Prostate gland (tissue), 2 donors: ENCODE measurements around the gene NTM. TPM values are rescaled to one million over a fixed set of nuclear protein-coding genes. Genes with fewer than 3 reads are reported as not detected.

Source experiments
- DNase-seq: peaks from one replicate; pipeline ENCODE4 v3.0.0-alpha.2; 2019; ENCODE audit warnings: low spot score
- H3K27ac ChIP-seq, 2 donors: fragments of 200-600 bp; sonication (generic); 2 replicates each; pipeline ENCODE4 v1.5.1; 2017 to 2019
- H3K27me3 ChIP-seq: fragments of 200-600 bp; sonication (generic); replicated peaks from 2 replicates; pipeline ENCODE4 v1.5.1; 2019; ENCODE audit not compliant: insufficient read depth
- H3K36me3 ChIP-seq, 2 donors: fragments of 200-600 bp; sonication (generic); 1 replicate in 1 of 2; 2 replicates in 1 of 2; pipeline versions ENCODE4 v1.5.1 to v1.8.1; 2017 to 2019
- H3K4me1 ChIP-seq: fragments of 200-600 bp; sonication (generic); replicated peaks from 2 replicates; pipeline ENCODE4 v1.5.1; 2019
- H3K4me3 ChIP-seq, 2 donors: fragments of 200-600 bp; sonication (generic); 2 replicates each; pipeline ENCODE4 v1.5.1; 2017 to 2019
- H3K9me3 ChIP-seq: fragments of 200-600 bp; sonication (generic); 2 replicates; pipeline ENCODE4 v1.5.1; 2017
- CTCF ChIP-seq, 4 experiments: fragments of 200-600 bp in 2 of 4; fragments of 450-650 bp in 2 of 4; sonication (generic) in 2 of 4; IDR thresholded peaks; 1 replicate in 3 of 4; 2 replicates in 1 of 4; pipeline ENCODE4 v1.5.1; 2016 to 2019; ENCODE audit warnings: antibody characterized with exemption in 4 of 4, mild to moderate bottlenecking in 2 of 4, moderate library complexity in 2 of 4
- POLR2A ChIP-seq: fragments of 450-650 bp; IDR thresholded peaks from one replicate; pipeline ENCODE4 v1.6.1; 2016; ENCODE audit warnings: antibody characterized with exemption, mild to moderate bottlenecking
- POLR2AphosphoS5 ChIP-seq: sonication (generic); formaldehyde crosslinking; IDR thresholded peaks from one replicate; pipeline ENCODE4 v1.6.1; 2017; ENCODE audit warnings: antibody characterized with exemption
- WGBS: methylation state at CpG from one replicate; pipeline ENCODE4 v1.1.5; 2018; 5-methylcytosine and 5-hydroxymethylcytosine counted together
- intact Hi-C: fragments of 100-400 bp; cut with DNase I; formaldehyde crosslinking; loops from one replicate; pipeline ENCODE4 v1.14.2; 2022
- total RNA-seq, 2 donors: library from RNA; depleted of rRNA; stranded (reverse); fragments of >200 nt; gene quantifications; one replicate each; pipeline ENCODE4 v1.1.0, GENCODE V29; 2016

Gene NTM
- total RNA-seq, 2 donors from 2014 or later, result 7.4 TPM; not detected in 1

- intact Hi-C loops, result no loop called here
- no peaks in the 10 kb centered on the region for H3K27me3 ChIP-seq
- TF ChIP-seq POLR2A (no peak), POLR2AphosphoS5 (no peak), CTCF (IDR thresholded peaks at IDR 0.05) (no peak)
- no peak overlapping the region for H3K27ac ChIP-seq
- no peaks in the 10 kb centered on the region for H3K9me3 ChIP-seq
- DNase-seq, result no peak
- H3K4me3 ChIP-seq, result no peak overlapping the region
- WGBS, result 42% methylated on average over 3 of the region's 3 CpGs
- no peaks in the 10 kb centered on the region for H3K36me3 ChIP-seq
- no peaks in the 10 kb centered on the region for H3K4me1 ChIP-seq
Measured at GRCh38 chr11:131982154-131982553, 611.7 kb downstream of the NTM start.

GRCh38 chr11:131985846-131986301, 615.5 kb downstream of the NTM start:
- no peak overlapping the region for H3K27ac ChIP-seq
- H3K9me3 ChIP-seq, result no peaks in the 10 kb centered on the region
- TF ChIP-seq CTCF (IDR thresholded peaks at IDR 0.05), result no peak
- TF ChIP-seq POLR2A, result no peak
- TF ChIP-seq POLR2AphosphoS5, result no peak
- no peak for DNase-seq
- H3K4me3 ChIP-seq, result no peak overlapping the region
- WGBS, result 32% methylated on average over 4 of the region's 4 CpGs
- no peaks in the 10 kb centered on the region for H3K4me1 ChIP-seq
- intact Hi-C loops, result no loop called here
- H3K27me3 ChIP-seq, result no peaks in the 10 kb centered on the region
- no peaks in the 10 kb centered on the region for H3K36me3 ChIP-seq

- Histone ChIP-seq H3K9me3 (no peaks in the 10 kb centered on the region), H3K27me3 (no peaks in the 10 kb centered on the region), H3K27ac (no peak overlapping the region), H3K4me3 (no peak overlapping the region), H3K36me3 (no peaks in the 10 kb centered on the region), H3K4me1 (no peaks in the 10 kb centered on the region)
- no peak for DNase-seq
- TF ChIP-seq POLR2AphosphoS5 (no peak), POLR2A (no peak)
- 90% methylated on average over 2 of the region's 2 CpGs for WGBS
- intact Hi-C loops, result no loop called here
Measured at GRCh38 chr11:131987703-131988102, 617.3 kb downstream of the NTM start.

GRCh38 chr11:131991606-131992005, 621.2 kb downstream of the NTM start:
- Histone ChIP-seq H3K9me3 (no peaks in the 10 kb centered on the region), H3K4me1 (no peaks in the 10 kb centered on the region), H3K27me3 (no peaks in the 10 kb centered on the region), H3K36me3 (no peaks in the 10 kb centered on the region), H3K27ac (no peak overlapping the region), H3K4me3 (no peak overlapping the region)
- no peak for TF ChIP-seq POLR2AphosphoS5
- TF ChIP-seq CTCF (IDR thresholded peaks at IDR 0.05), result no peak
- TF ChIP-seq POLR2A, result no peak
- DNase-seq, result no peak
- 91% methylated on average over 2 of the region's 2 CpGs for WGBS
- intact Hi-C loops, result no loop called here

- intact Hi-C loops, result no loop called here
- no peaks in the 10 kb centered on the region for H3K4me1 ChIP-seq
- H3K4me3 ChIP-seq, result no peak overlapping the region
- no peak overlapping the region for H3K27ac ChIP-seq
- DNase-seq, result no peak
- H3K27me3 ChIP-seq, result no peaks in the 10 kb centered on the region
- H3K9me3 ChIP-seq, result no peaks in the 10 kb centered on the region
- no peaks in the 10 kb centered on the region for H3K36me3 ChIP-seq
- TF ChIP-seq POLR2AphosphoS5, result no peak
- no peak for TF ChIP-seq POLR2A
- no peak for TF ChIP-seq CTCF (IDR thresholded peaks at IDR 0.05)
- WGBS, result 74% methylated on average over 2 of the region's 2 CpGs
Measured at GRCh38 chr11:131993246-131993645, 622.8 kb downstream of the NTM start.
